HG03139 (cell line): Measurements from ENCODE around the gene MSX1.

Experiments used
- ATAC-seq: cut with Tn5 transposase; IDR thresholded peaks from one replicate; pipeline ENCODE4 v1.9.1; 2021; ENCODE audit not compliant: unreplicated experiment

MSX1 gene

DNA sequence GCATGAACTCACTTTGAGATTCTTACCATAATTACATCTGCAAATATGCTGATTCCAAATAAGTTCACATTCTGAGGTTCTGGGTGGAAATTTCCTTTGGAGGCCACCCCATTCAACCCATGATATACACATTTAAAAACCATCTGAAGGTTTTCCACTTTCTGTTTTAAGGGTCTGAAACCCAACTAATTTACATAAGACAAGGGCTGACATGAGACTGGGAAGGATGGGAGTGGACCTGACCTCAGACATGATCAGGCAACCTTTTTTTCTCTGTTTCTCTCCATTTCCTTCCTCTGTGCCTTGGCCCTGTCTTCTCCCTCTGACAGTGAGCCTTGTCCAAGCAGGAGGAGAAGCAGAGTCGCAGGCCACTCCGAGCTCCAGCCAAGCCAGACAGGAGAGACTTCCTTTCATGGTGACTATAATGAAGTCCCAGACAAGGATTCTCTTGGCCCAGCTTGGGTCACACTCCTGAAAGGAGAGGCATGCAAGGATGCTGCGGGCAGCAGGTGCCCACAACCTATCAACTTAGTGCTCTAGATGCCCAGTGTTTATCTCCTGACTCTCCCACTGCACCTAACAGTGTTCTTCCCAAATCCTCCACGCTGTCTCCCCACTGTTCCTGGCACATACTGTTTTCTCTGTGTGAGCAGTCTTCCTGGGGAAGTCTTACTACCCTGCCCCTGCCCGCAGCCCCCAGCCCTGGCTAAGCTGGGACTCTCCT is 39.9 kb downstream of the MSX1 start:
- ATAC-seq: no peak

- no peak for ATAC-seq
These were observed 42.4 kb downstream of the MSX1 start for GRCh38 chr4:4901877-4902276.

GRCh38 chr4:4912155-4912554 is 52.7 kb downstream of the MSX1 start:
- no peak for ATAC-seq

DNA sequence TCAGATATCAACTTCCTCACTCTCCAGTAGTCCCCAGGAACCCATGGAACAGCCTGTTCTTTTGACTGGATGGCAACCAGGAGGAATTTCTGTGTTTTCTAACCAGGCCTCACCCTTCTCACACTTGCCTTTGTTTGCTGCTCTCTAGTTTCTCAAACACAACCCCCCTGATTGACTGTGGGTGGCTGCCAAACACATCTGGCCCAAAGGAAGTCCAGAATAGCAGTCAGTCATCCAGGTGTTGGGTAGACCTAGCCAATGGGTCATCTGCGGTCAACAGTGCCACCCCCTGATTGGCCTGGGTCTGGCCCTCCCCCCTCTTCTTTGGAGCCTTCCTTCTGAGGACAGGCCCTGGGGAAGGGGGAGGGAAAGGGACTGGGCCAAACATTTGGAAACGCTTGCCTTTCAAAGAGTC is 53.7 kb downstream of the MSX1 start:
- ATAC-seq: no peak
